ENCODE results near the gene AKR1C1. TPM values are rescaled to one million over a fixed set of nuclear protein-coding genes. Genes with fewer than 3 reads are reported as not detected.
"Not testable (repeated sequence)": the region's sequence is repeated elsewhere in the genome, so short reads cannot be mapped to it uniquely, and the experiment has no call there.

The AKR1C1 gene
- total RNA-seq, 1 experiment from 2014 or later: 1.9 TPM

DNA sequence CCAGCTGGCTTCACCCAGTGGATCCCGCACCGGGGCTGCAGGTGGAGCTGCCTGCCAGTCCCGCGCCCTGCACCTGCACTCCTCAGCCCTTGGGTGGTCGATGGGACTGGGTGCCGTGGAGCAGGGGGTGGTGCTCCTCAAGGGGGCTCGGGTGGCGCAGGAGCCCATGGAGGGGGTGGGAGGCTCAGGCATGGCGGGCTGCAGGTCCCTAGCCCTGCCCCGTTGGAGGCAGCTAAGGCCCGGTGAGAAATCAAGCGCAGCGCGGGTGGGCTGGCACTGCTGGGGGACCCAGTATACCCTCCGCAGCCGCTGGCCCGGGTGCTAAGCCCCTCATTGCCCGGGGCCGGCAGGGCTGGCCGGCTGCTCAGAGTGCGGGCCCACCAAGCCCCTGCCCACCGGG lies 69.2 kb downstream of the AKR1C1 start:
- H2BK12ac ChIP-seq (ENCODE audit: insufficient read length, low read depth, low read length); H3K9ac ChIP-seq (ENCODE audit: extremely low read depth, insufficient read length, low read length); H3K27me3 Mint-ChIP-seq (ENCODE audit: low read depth); H4K20me1 ChIP-seq (ENCODE audit: control insufficient read depth, insufficient read depth, insufficient read length); H3K4me1 ChIP-seq (ENCODE audit: insufficient read depth, low read length); H3K14ac ChIP-seq (ENCODE audit: insufficient read depth, low read length); H3K9me3 ChIP-seq (ENCODE audit: control insufficient read depth, low read depth, low read length); H4K8ac ChIP-seq (replicated peaks; ENCODE audit: insufficient read length, low read depth, low read length); H2AFZ ChIP-seq (ENCODE audit: low read length); H3K79me2 ChIP-seq (ENCODE audit: insufficient read depth, low read length); H2BK120ac ChIP-seq (ENCODE audit: low read depth, low read length, poor library complexity, severe bottlenecking); H2BK15ac ChIP-seq (ENCODE audit: low read depth, low read length); H3K4me2 ChIP-seq (ENCODE audit: insufficient read depth, insufficient read length, low read length); H2BK5ac ChIP-seq (ENCODE audit: insufficient read length, low read length); H3K23ac ChIP-seq (ENCODE audit: insufficient read length, low read depth, low read length); H3K23me2 ChIP-seq (ENCODE audit: insufficient read length, low read depth, low read length, poor library complexity, severe bottlenecking); H3K4ac ChIP-seq (ENCODE audit: low read depth, low read length); H3K4me3 Mint-ChIP-seq; DNase-seq; H3K27me3 ChIP-seq (ENCODE audit: insufficient read depth, low read length); H2BK20ac ChIP-seq (ENCODE audit: low read depth, low read length, poor library complexity, severe bottlenecking); H3K56ac ChIP-seq (ENCODE audit: insufficient read length, low read depth, low read length); H3K18ac ChIP-seq (ENCODE audit: insufficient read length, low read depth, low read length); H3K27ac ChIP-seq (ENCODE audit: insufficient read length, low read depth, low read length); H4K91ac ChIP-seq (ENCODE audit: insufficient read length, low read depth, low read length); H4K5ac ChIP-seq (ENCODE audit: insufficient read length, low read depth, low read length); H3K27ac Mint-ChIP-seq; H2AK5ac ChIP-seq (ENCODE audit: insufficient read length, low read length); H3K4me1 Mint-ChIP-seq; H3K79me1 ChIP-seq (ENCODE audit: insufficient read depth, low read depth, low read length, poor library complexity, severe bottlenecking); H3T11ph ChIP-seq (ENCODE audit: low read length): not testable (repeated sequence)
- Mint-ChIP-seq H3K9me3 (peaks cover 37 to 60% of the 10 kb centered on the region in 2 experiments), H3K36me3 (ENCODE audit: insufficient read depth in 1 of 3, low read depth in 3 of 3) (peaks cover 2 to 16% (median 2%) of the 10 kb centered on the region in 3 experiments; a peak in 5 of 7 replicates)
- no CpG with 5 or more reads among the region's 22 CpGs for WGBS (ENCODE audit: extremely low coverage, insufficient read length, low lambda C conversion rate)

Other genes with a start within 250 kb of the AKR1C1 start
- 2.2 and 2.5 TPM in 2 replicates for gene AKR1E2, start 137.2 kb upstream of the AKR1C1 start, total RNA-seq (2021)
- 0.74 and 0.83 TPM in 2 replicates for gene AKR1C2, start 40.4 kb downstream of the AKR1C1 start, total RNA-seq (2021)
- gene AKR1C3, start 131.0 kb downstream of the AKR1C1 start, total RNA-seq (2021): 2.1 and 4.5 TPM in 2 replicates
- not detected in 2 replicates for gene AKR1C8, start 221.7 kb downstream of the AKR1C1 start, total RNA-seq (2021)
- gene AKR1C4, start 233.4 kb downstream of the AKR1C1 start, total RNA-seq (2021): not detected in 2 replicates

Measured in H9 (cell line).